HepG2 (cell line): ENCODE measurements around the gene GART. TPM values are rescaled to one million over a fixed set of nuclear protein-coding genes. Genes with fewer than 3 reads are reported as not detected.

Source experiments
- ARNTL ChIP-seq: sonication (generic); formaldehyde crosslinking; IDR thresholded peaks from 2 replicates; pipeline ENCODE4 v1.4.0; 2020; ENCODE audit warnings: mild to moderate bottlenecking, missing genetic modification reagents
- IKZF5 ChIP-seq: IDR thresholded peaks from 2 replicates; pipeline ENCODE4 v1.6.1; 2018; ENCODE audit warnings: missing genetic modification reagents, mild to moderate bottlenecking, missing compliant biosample characterization
- MTF2 ChIP-seq: sonication (generic); formaldehyde crosslinking; IDR thresholded peaks from 2 replicates; pipeline ENCODE4 v1.5.0; 2020; ENCODE audit warnings: missing genetic modification reagents, borderline replicate concordance
- MYNN ChIP-seq: sonication (generic); formaldehyde crosslinking; IDR thresholded peaks from 2 replicates; pipeline ENCODE4 v1.4.0; 2020; ENCODE audit warnings: mild to moderate bottlenecking, low read depth, missing genetic modification reagents
- NCOA2 ChIP-seq: sonication (generic); formaldehyde crosslinking; IDR thresholded peaks from 2 replicates; pipeline ENCODE4 v1.8.0; 2022; ENCODE audit warnings: inconsistent platforms
- PHF8 ChIP-seq: sonication (generic); formaldehyde crosslinking; IDR thresholded peaks from 2 replicates; pipeline ENCODE4 v1.5.0; 2020; ENCODE audit warnings: missing genetic modification reagents
- SETDB1 ChIP-seq: sonication (generic); formaldehyde crosslinking; IDR thresholded peaks from 2 replicates; pipeline ENCODE4 v1.5.1; 2020; ENCODE audit warnings: missing genetic modification reagents, mild to moderate bottlenecking, borderline replicate concordance
- SRSF9 ChIP-seq: fragments of 200-400 bp; formaldehyde crosslinking; IDR thresholded peaks from 2 replicates; pipeline ENCODE4 v1.6.1; 2018; ENCODE audit warnings: borderline replicate concordance, mild to moderate bottlenecking, low read depth, low read length; ENCODE audit not compliant: insufficient read depth, poor library complexity, severe bottlenecking
- TOE1 ChIP-seq: sonication (generic); formaldehyde crosslinking; IDR thresholded peaks from 2 replicates; pipeline ENCODE4 v1.4.0; 2020; ENCODE audit warnings: mild to moderate bottlenecking, missing genetic modification reagents
- U2AF2 ChIP-seq: fragments of 200-400 bp; formaldehyde crosslinking; IDR thresholded peaks from 2 replicates; pipeline ENCODE4 v1.6.1; 2017; ENCODE audit warnings: low read depth, mild to moderate bottlenecking, low read length
- UBTF ChIP-seq: sonication (generic); formaldehyde crosslinking; IDR thresholded peaks from 2 replicates; pipeline ENCODE4 v1.4.0; 2020; ENCODE audit warnings: mild to moderate bottlenecking, missing genetic modification reagents
- ZKSCAN1 ChIP-seq: fragments of 150-350 bp; IDR thresholded peaks from 2 replicates; pipeline ENCODE4 v1.6.1; 2014; ENCODE audit warnings: low read length
- ZNF121 ChIP-seq: sonication (generic); formaldehyde crosslinking; IDR thresholded peaks from 2 replicates; pipeline ENCODE4 v1.5.0; 2020; ENCODE audit warnings: mild to moderate bottlenecking, missing genetic modification reagents
- ZNF224 ChIP-seq: sonication (generic); formaldehyde crosslinking; IDR thresholded peaks from 2 replicates; pipeline ENCODE4 v1.5.0; 2020; ENCODE audit warnings: mild to moderate bottlenecking, missing genetic modification reagents
- ZNF274 ChIP-seq: sonication (generic); formaldehyde crosslinking; IDR thresholded peaks from 2 replicates; pipeline ENCODE4 v1.5.1; 2020; ENCODE audit warnings: mild to moderate bottlenecking, missing genetic modification reagents
- ZNF276 ChIP-seq: sonication (generic); formaldehyde crosslinking; IDR thresholded peaks from 2 replicates; pipeline ENCODE4 v1.4.0; 2020; ENCODE audit warnings: mild to moderate bottlenecking, low read depth, missing genetic modification reagents
- ZNF496 ChIP-seq: sonication (generic); formaldehyde crosslinking; IDR thresholded peaks from 2 replicates; pipeline ENCODE4 v1.8.1; 2023; ENCODE audit warnings: mild to moderate bottlenecking, moderate library complexity, missing genetic modification reagents; ENCODE audit not compliant: insufficient replicate concordance
- ZNF629 ChIP-seq: sonication (generic); formaldehyde crosslinking; conservative IDR thresholded peaks from 2 replicates; pipeline ENCODE4 v1.5.0; 2020; ENCODE audit warnings: missing genetic modification reagents
- ZNF704 ChIP-seq: sonication (generic); formaldehyde crosslinking; IDR thresholded peaks from 2 replicates; pipeline ENCODE4 v1.8.1; 2023; ENCODE audit warnings: mild to moderate bottlenecking, inconsistent platforms, moderate library complexity, missing genetic modification reagents, borderline replicate concordance
- polyA plus RNA-seq, 8 experiments: library from polyadenylated mRNA; depleted of rRNA in 3 of 8; stranded (reverse) in 7 of 8; unstranded in 1 of 8; fragments of >200 nt; fragmentation: Illumina TruSeq in 4 of 8; extraction: Trizol in 4 of 8; gene quantifications; 2 replicates each; pipeline versions ENCODE4 v1.2.1 to v1.2.3, GENCODE V29; 2011 to 2016; ENCODE audit warnings: low read depth in 4 of 8, missing spikeins in 1 of 8, mixed read lengths in 1 of 8; ENCODE audit not compliant: insufficient read depth in 1 of 8
- total RNA-seq, 5 experiments: library from RNA; depleted of rRNA; stranded (reverse); fragments of >200 nt; fragmentation: Illumina TruSeq; extraction: Trizol; gene quantifications; 2 replicates each; pipeline ENCODE4 v1.2.3, GENCODE V29; 2016; ENCODE audit warnings: low read depth in 1 of 5
- TF ChIP-seq, protein P1 (sequence below): sonication (generic); formaldehyde crosslinking; conservative IDR thresholded peaks from 2 replicates; pipeline ENCODE4 v1.4.0; 2020; ENCODE audit warnings: missing genetic modification reagents

The GART gene
- total and polyA plus RNA-seq, 2 of the 13 experiments (the other 11 are each of a cell fraction or from before 2014, with no cell fraction given) = 17.9 to 109 TPM

- no peak for TF ChIP-seq MTF2
- no peak for TF ChIP-seq MYNN
- TF ChIP-seq ZNF276 = no peak
- no peak for TF ChIP-seq U2AF2
- TF ChIP-seq ZNF121 (CRISPR knock-in tag) = no peak
- no peak for TF ChIP-seq SETDB1 (CRISPR knock-in tag)
- TF ChIP-seq ARNTL (CRISPR knock-in tag) = no peak
- no peak for TF ChIP-seq ZKSCAN1
- TF ChIP-seq ZNF704 (CRISPR knock-in tag) = 0 out of 2 replicates have a peak, but pooled peaks have one; percentile 40
- no peak for TF ChIP-seq SRSF9
- no peak for TF ChIP-seq TOE1
- TF ChIP-seq, protein P1, sequence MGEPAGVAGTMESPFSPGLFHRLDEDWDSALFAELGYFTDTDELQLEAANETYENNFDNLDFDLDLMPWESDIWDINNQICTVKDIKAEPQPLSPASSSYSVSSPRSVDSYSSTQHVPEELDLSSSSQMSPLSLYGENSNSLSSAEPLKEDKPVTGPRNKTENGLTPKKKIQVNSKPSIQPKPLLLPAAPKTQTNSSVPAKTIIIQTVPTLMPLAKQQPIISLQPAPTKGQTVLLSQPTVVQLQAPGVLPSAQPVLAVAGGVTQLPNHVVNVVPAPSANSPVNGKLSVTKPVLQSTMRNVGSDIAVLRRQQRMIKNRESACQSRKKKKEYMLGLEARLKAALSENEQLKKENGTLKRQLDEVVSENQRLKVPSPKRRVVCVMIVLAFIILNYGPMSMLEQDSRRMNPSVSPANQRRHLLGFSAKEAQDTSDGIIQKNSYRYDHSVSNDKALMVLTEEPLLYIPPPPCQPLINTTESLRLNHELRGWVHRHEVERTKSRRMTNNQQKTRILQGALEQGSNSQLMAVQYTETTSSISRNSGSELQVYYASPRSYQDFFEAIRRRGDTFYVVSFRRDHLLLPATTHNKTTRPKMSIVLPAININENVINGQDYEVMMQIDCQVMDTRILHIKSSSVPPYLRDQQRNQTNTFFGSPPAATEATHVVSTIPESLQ (CRISPR knock-in tag) = no peak
- TF ChIP-seq IKZF5 (CRISPR knock-in tag) = peak; percentile 65; the same call in 1 of the 2 replicates
- 0 out of 2 replicates have a peak, but pooled peaks have one; percentile 54 for TF ChIP-seq ZNF629 (CRISPR knock-in tag)
- TF ChIP-seq ZNF496 (CRISPR knock-in tag) = no peak
- peak; percentile 79; the same call in 1 of the 2 replicates for TF ChIP-seq ZNF224 (CRISPR knock-in tag)
- 0 out of 2 replicates have a peak, but pooled peaks have one; percentile 37 for TF ChIP-seq NCOA2 (CRISPR knock-in tag)
- no peak; the same call in 1 of the 2 replicates for TF ChIP-seq ZNF274 (CRISPR knock-in tag)
- peak; percentile 57; the same call in 1 of the 2 replicates for TF ChIP-seq UBTF (CRISPR knock-in tag)
- peak; percentile 64 for TF ChIP-seq PHF8 (CRISPR knock-in tag)
Measured at GRCh38 chr21:33588485-33589335, 46.8 kb upstream of the GART start, which contains the start of gene DONSON (continued).
